ENCODE data around the gene NIPA2.

GRCh38 chr15:22892333-22892732, 53.9 kb downstream of the NIPA2 start:
- no peak for TF ChIP-seq CTCF (IDR thresholded peaks at IDR 0.05; ENCODE audit: borderline replicate concordance, extremely low read depth, low read length, poor library complexity, severe bottlenecking)
- no peak for TF ChIP-seq EZH2 (IDR thresholded peaks at IDR 0.05; ENCODE audit: borderline replicate concordance, low read depth, low read length, severe bottlenecking)
